Limb (tissue), 2 donors: ENCODE measurements around the gene B3GALT5.
"Not testable (repeated sequence)": the region's sequence is repeated elsewhere in the genome, so short reads cannot be mapped to it uniquely, and the experiment has no call there.

Experiments used
- DNase-seq, 2 donors: peaks; one replicate each; pipeline ENCODE4 v3.0.0-alpha.2; 2016; ENCODE audit errors: extremely low spot score in 2 of 2

B3GALT5 gene

DNA sequence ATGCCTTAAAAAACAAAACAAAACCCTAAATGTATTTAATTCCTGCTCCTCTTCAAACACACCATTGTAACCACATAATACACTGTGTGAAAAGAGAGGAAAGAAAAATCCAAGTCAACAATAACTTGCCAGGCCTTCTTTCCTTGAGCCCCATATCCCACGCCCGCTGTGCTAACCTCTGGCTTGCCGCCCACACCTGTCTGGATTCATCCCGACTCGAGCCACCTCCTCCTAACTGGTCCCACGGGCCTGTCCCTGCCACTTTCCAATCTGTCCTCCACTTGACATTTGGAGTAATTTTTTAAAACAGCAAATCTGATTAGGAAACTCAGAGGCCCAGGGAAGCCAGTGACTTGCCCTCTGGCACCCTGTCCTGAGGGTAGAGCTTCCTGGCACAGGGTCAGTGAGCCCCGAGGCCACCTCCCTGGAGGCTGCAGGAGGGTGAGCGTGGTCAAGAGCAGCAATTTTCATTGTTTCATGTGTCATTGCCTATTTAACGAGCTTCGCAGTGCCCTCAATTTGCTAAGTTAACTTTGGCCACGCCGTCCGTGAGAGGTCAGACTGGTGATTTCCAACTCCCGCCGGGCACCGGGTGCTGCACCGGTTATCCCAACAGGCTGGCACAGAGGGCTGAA, 54.1 kb downstream of the B3GALT5 start:
- DNase-seq = no peak

GRCh38 chr21:39667353-39667891, 54.7 kb downstream of the B3GALT5 start:
- no peak for DNase-seq

DNA sequence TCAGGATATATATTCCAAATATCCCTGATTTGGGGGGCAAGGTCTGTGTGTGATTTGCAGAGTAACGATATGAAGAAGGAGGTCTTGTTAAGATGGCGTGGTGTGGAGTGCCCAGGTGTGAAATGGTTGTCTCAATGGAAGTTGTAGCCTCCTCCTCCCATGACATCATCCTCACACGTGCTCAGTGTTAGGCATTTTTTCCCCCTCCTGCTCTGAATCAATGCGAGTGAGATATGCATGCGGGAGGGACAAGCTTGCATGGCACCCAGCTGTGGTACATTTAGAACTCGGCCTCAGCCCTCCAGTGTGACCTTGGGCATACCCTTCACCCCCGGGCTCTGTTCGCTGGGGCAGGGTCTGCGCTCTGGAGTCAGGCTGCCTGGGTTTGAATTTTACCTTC, 55.6 kb downstream of the B3GALT5 start:
- DNase-seq = no peak

- no peak for DNase-seq
These were observed 56.7 kb downstream of the B3GALT5 start for GRCh38 chr21:39669485-39669884.

GRCh38 chr21:39669976-39670661, 57.4 kb downstream of the B3GALT5 start:
- no peak for DNase-seq

DNA sequence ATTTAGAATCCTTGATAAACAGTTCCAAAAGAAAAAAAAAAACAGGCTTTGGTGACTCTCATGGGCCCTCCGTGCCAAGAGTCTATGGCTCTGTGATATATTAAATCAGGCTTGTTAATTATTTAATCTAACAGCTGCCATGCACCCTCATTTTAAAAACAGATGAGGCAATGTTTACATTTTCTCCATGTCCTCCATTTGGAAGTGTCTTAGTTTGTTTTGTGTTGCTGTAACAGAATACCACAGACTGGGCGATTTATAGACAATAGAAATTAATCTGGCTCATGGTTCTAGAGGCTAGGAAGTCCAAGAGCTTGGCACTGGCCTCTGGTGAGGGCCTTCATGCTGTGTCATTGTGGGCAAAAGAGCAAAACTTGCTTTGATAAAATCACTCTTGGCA, 58.0 kb downstream of the B3GALT5 start:
- no peak for DNase-seq

DNA sequence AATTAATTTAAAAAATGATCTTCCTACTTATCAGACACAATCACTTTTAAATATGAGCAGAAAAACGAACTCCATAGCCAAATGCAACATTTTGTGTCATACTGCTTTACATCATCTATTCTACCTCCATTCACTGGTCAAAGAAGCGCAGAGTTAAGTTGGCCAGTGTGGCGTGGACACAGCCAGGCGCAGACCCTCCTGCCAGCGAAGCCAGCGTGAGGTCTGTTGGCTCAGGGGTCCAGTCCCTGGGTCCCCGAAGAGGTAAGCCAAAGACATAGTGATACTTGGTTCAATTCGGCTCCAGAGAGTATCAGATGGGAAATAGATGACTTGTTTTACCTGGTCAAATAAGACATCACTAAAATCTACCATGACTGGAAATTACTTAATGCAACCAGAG, 59.2 kb downstream of the B3GALT5 start:
- DNase-seq = no peak

GRCh38 chr21:39673163-39673562, 60.4 kb downstream of the B3GALT5 start:
- DNase-seq = no peak

- no peak for DNase-seq
These were observed 61.0 kb downstream of the B3GALT5 start for GRCh38 chr21:39673736-39674135.

DNA sequence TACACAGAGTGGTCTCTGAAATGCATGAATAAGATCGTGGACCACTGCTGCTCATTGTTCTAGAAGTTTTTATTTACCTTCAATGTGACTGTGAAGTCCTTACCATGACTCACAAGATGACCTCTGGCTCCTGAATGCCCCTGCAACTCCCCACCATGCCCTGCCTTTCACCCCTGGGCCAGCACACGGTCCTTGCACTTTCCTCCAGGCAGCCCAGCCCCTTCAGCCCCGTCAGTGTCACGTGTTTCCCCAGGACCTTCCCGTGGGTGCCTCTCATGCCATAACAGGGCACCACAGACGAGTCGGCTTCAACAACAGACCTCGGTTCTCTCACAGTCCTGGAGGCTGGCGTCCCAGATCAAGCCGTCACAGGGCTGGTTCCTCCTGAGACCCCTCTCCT, 62.1 kb downstream of the B3GALT5 start:
- DNase-seq = no peak

DNA sequence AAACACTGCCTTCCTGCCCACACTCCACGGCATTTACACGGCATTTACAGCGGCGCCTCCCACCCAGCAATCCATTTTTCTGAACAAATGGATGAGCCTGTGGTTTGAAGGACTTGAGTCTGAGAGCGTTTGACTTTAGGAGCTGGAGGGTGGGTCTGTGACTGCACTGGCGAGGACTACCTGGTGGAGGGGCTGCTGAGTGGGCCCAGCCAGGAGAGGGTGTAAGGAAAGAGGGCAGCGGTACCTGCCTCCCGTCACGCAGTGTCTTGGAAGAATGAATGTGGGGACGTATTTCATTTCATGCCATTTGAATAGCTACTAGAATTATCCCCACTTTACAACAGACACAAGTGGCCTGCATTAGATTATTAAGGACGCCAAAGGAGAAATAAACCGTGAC, 62.9 kb downstream of the B3GALT5 start:
- no peak for DNase-seq

DNA sequence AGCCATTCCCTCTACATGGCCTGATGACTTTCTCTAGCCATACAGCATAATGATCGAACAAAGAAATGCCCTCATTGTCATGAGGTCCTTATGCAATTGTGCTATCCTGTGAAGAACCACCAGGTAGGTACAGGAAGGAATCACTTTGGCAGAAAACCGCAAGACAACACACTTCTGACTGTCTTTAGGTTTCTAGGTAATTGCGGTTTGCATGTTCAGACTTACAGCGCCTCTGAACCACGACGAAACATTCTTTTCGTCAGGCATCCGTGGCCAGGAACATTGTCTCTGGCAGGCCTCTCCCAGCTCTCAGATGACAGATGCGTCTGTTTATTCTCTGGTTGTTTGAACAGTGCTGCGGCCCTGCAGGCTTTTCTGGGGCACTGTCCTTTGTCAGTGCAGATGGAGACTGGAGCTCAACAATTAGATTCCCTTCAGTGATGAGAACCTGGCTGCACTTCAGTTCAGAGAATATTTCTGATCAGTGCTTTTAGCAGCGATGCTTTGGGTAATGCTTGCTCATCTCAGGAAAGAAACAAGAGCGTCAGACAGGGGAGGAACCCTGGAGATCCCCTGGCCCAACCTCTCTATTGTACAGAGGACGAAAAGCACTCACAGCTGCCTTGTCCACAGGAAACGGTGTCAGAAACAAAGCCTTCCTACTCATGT, 63.4 kb downstream of the B3GALT5 start:
- DNase-seq = peak in 1 of 2 donors; percentile 40

DNA sequence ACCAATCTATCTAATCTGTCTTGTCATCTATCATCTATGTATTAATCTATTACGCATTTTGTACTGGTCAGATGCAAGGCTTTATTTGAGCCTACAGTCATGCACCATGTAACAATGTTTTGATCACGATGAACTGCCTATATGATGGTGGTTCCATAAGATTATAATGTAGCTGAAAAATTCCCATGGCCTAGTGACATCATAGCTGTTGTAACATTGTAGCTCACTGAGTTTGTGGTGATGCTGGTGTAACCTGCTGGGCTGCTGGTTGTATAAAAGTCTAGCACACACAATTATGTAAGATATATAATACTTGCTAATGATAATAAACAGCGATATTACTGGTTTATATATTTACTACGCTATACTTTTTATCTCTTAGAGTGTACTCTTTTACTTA, 67.5 kb downstream of the B3GALT5 start:
- DNase-seq = no peak

- no peak for DNase-seq
These were observed 68.5 kb downstream of the B3GALT5 start for GRCh38 chr21:39681257-39681656.

- no peak for DNase-seq
These were observed 69.1 kb downstream of the B3GALT5 start for GRCh38 chr21:39681845-39682244.

DNA sequence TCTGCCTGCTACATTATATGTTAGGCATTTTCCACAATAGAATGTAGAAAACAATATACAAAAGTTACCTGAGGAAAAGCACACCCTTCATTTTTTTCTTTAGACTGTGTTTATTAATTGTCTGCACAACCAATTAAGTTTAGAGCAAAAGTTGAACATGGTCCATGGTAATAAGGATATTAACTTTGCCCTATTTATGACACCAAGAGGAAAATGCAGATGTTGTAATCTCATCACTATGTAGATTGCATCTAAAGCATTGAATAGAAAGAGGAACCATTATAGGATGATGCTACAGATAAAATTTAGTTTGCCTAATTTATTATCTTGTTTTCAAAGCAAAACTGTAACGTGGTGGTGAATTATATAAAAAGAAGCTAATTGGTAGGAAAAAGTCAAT, 72.5 kb downstream of the B3GALT5 start:
- no peak for DNase-seq

GRCh38 chr21:39685991-39686390, 73.3 kb downstream of the B3GALT5 start:
- no peak for DNase-seq

DNA sequence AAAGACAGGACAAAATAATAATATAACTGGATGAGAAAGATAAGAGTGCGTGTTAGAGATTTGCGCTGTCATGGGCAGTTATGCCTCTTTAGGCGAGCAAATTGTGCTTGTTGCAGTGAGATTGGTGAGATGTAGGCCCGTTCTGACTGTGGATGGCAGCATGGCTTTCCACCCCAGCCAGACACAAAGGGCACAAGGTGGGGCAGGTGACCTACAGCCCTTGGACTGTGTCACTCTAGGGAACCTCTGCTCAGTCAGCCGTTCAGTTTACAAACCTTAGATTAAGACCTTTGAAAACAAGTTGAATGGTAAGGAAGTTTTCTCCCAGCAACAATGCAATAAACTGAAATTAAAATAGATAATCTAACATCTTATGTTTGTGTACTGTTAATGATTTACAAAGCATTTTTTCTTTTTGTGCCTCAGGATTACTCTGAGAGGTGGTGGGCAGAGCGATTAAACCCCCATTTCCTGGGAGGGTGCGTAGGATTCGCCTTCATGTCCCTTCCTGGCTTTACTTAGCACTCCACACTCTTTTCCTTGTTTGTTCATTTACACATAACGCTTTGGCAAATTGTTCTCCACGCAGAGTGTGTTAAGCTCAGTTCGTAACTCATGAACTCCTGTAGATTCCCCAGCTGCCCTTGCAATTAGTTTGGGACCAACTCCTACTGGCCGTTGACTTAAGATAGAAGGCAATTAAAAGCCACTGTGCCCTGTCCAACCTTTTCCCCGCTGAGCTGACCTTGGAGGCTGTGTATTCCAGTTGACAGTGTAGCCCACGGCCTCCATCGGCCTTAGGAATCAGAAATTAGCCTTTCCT, 74.1 kb downstream of the B3GALT5 start:
- DNase-seq = no peak

GRCh38 chr21:39688010-39688409, 75.3 kb downstream of the B3GALT5 start:
- DNase-seq = no peak

GRCh38 chr21:39689860-39690259, 77.1 kb downstream of the B3GALT5 start:
- not testable (repeated sequence) for DNase-seq

GRCh38 chr21:39690454-39690853, 77.7 kb downstream of the B3GALT5 start:
- no peak for DNase-seq

GRCh38 chr21:39694750-39695149, 82.0 kb downstream of the B3GALT5 start:
- no peak for DNase-seq
